Measurements from ENCODE around the gene AKAP8L.

- TF ChIP-seq POLR2A (IDR thresholded peaks at IDR 0.05; ENCODE audit: low read depth, low read length), result no peak
- no peak for TF ChIP-seq TAF1 (IDR thresholded peaks at IDR 0.05; ENCODE audit: low read depth, low read length)
- TF ChIP-seq POLR2AphosphoS5 (IDR thresholded peaks at IDR 0.05; ENCODE audit: low read depth, low read length), result no peak
Measured at GRCh38 chr19:15443325-15443724, 24.5 kb upstream of the AKAP8L start.

All from GM12891 (cell line).